Erythroblast (primary cell): ENCODE results near the gene ALMS1.

Experiments used
- GATA1 ChIP-seq: IDR thresholded peaks from 2 replicates; pipeline ENCODE4 v1.6.1; 2011; ENCODE audit warnings: low read depth, mild to moderate bottlenecking, control low read depth, low read length, moderate library complexity
- POLR2A ChIP-seq: IDR thresholded peaks from 2 replicates; pipeline ENCODE4 v1.6.1; 2011; ENCODE audit warnings: mild to moderate bottlenecking, low read length

DNA sequence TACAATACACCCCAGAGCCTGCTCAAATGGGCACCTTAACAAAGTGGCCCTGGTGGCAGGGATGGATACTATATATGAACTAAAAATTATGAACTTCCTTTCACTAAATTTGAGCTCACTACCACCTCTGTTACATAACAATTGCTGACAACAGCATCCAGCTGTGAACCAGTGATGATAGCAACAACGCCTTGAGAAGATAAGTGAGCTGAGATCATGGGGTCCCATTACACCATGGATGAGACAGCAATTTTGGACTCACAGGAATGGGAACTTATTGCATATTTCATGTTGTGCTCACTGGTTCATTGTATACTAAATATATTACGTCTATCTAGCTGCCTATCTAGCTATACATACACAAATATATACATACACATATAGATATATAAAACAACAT lies 16.9 kb upstream of the ALMS1 start:
- TF ChIP-seq POLR2A (no peak), GATA1 (no peak)
